Muscle layer of duodenum (tissue), 2 donors: ENCODE results near the gene GRIN2B.

Source experiments
- H3K27ac ChIP-seq: one replicate; pipeline ENCODE4 v1.7.0; 2013; ENCODE audit warnings: mild to moderate bottlenecking, low read length
- H3K27me3 ChIP-seq: one replicate; pipeline ENCODE4 v1.7.0; 2013; ENCODE audit warnings: low read depth, mild to moderate bottlenecking, control low read depth, low read length
- H3K36me3 ChIP-seq, 2 donors: one replicate each; pipeline ENCODE4 v1.7.0; 2013; ENCODE audit warnings: low read length in 2 of 2, control low read depth in 1 of 2, mild to moderate bottlenecking in 1 of 2; ENCODE audit not compliant: insufficient read depth in 2 of 2, control insufficient read depth in 1 of 2
- H3K4me1 ChIP-seq, 2 donors: one replicate each; pipeline ENCODE4 v1.7.0; 2013; ENCODE audit warnings: low read length in 2 of 2, mild to moderate bottlenecking in 2 of 2, control low read depth in 1 of 2, moderate library complexity in 1 of 2; ENCODE audit not compliant: insufficient read depth in 2 of 2, control insufficient read depth in 1 of 2
- H3K4me3 ChIP-seq, 2 donors: one replicate each; pipeline ENCODE4 v1.7.0; 2013; ENCODE audit warnings: low read length in 2 of 2, low read depth in 1 of 2, mild to moderate bottlenecking in 1 of 2
- H3K9me3 ChIP-seq, 2 donors: one replicate each; pipeline ENCODE4 v1.7.0; 2013; ENCODE audit warnings: low read length in 2 of 2, control low read depth in 1 of 2, mild to moderate bottlenecking in 1 of 2; ENCODE audit not compliant: control insufficient read depth in 1 of 2
- donor health status: healthy.

Gene GRIN2B

DNA sequence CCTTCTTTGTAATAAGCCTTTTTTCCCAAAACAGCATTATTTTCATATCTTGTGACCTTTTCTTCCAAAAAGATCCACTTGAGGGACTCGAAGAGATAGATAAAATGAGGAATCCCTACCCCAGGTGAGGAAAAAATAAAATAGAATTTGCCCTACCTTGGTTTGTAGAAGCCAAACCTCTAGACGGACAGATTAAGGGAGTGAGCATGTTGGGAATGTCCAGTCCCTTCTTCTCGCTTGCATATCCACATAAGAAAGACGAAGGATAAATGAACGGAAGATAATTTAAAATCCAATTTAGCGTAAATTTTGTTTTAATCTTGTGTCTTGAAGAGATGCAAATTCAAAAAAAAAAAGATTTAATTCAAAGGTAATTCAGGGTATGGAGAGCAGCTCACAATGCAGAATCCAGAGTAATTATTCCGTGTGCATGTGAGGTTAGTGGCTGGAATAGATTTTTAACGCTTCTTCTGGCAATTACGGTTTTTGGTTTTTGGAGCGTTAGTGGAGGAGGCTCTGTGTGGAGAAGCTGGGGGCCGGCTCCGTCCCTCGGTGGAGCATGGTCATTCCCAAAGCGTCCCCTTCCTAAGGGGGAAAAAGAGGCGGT lies 1.5 kb downstream of the GRIN2B start:
- peaks cover 15% of the 10 kb centered on the region for H3K27me3 ChIP-seq
- peak overlapping the region in 1 of 2 donors; percentile 60 for H3K4me3 ChIP-seq
- peaks cover 0 to 17% of the 10 kb centered on the region in 2 donors for H3K4me1 ChIP-seq
- no peak overlapping the region for H3K27ac ChIP-seq
- H3K36me3 ChIP-seq: no peaks in the 10 kb centered on the region
- no peaks in the 10 kb centered on the region for H3K9me3 ChIP-seq

GRCh38 chr12:13978876-13979275 lies 2.5 kb downstream of the GRIN2B start:
- Histone ChIP-seq H3K9me3 (no peaks in the 10 kb centered on the region), H3K27me3 (peaks cover 15% of the 10 kb centered on the region)

DNA sequence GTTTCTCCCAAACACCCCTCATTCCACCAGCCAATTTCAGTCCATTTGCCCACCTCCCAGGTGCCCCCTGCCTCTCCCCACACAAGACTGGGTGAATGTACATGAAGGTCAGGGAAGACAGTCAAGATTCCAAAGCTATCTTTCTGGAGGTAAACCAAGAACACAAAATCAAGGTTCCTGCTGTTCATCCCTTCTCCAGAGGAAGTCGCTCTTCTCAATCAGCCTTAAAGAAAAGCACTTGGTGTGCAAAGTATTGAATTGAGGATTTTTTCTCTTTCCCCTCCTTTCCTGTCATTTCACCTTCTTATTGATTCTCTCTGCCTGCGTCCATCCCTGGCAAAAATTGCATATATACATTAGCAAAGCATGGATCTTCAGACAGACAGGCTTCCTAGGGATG lies 4.5 kb downstream of the GRIN2B start:
- H3K27me3 ChIP-seq: peaks cover 15% of the 10 kb centered on the region

More at GRCh38 chr12:13978876-13979275, 2.5 kb downstream of the GRIN2B start:
- H3K36me3 ChIP-seq: no peaks in the 10 kb centered on the region
- H3K27ac ChIP-seq: no peak overlapping the region
- H3K4me1 ChIP-seq: peaks cover 0 to 17% of the 10 kb centered on the region in 2 donors
- no peak overlapping the region for H3K4me3 ChIP-seq

GRCh38 chr12:13976028-13976584 lies 5.3 kb downstream of the GRIN2B start:
- H3K4me3 ChIP-seq: no peak overlapping the region
- peaks cover 12% of the 10 kb centered on the region for H3K27me3 ChIP-seq
- H3K4me1 ChIP-seq: peaks cover 0 to 12% of the 10 kb centered on the region in 2 donors
- H3K36me3 ChIP-seq: no peaks in the 10 kb centered on the region
- H3K9me3 ChIP-seq: no peaks in the 10 kb centered on the region
- no peak overlapping the region for H3K27ac ChIP-seq

More for the DNA sequence above, 4.5 kb downstream of the GRIN2B start:
- Histone ChIP-seq H3K36me3 (no peaks in the 10 kb centered on the region), H3K9me3 (no peaks in the 10 kb centered on the region), H3K4me3 (no peak overlapping the region), H3K27ac (no peak overlapping the region), H3K4me1 (peaks cover 0 to 17% of the 10 kb centered on the region in 2 donors)

DNA sequence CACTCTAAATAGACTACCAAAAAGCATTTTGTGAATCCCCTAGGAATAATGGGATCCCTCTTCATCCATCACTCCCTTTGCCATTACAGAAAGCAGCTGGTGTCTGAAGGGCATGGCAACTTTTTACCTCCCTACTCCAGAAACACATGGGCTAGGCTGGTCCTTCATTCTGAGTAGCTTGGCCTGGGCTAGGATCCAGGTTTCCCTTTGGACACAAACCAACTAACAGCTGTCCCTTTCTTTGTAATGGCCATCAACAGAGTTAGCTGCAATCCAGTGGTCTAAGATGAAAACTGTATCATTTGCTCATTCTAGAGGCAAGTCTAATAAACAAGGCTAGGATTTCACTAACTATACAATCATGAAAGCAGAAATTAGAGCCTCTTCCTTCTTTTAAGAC lies 7.4 kb downstream of the GRIN2B start:
- Histone ChIP-seq H3K27ac (no peak overlapping the region), H3K27me3 (no peaks in the 10 kb centered on the region), H3K9me3 (no peaks in the 10 kb centered on the region), H3K4me1 (no peaks in the 10 kb centered on the region), H3K36me3 (no peaks in the 10 kb centered on the region), H3K4me3 (no peak overlapping the region)

- Histone ChIP-seq H3K27ac (no peak overlapping the region), H3K4me1 (no peaks in the 10 kb centered on the region), H3K9me3 (no peaks in the 10 kb centered on the region), H3K4me3 (no peak overlapping the region), H3K36me3 (no peaks in the 10 kb centered on the region), H3K27me3 (no peaks in the 10 kb centered on the region)
Measured at GRCh38 chr12:13970803-13971202, 10.6 kb downstream of the GRIN2B start.

DNA sequence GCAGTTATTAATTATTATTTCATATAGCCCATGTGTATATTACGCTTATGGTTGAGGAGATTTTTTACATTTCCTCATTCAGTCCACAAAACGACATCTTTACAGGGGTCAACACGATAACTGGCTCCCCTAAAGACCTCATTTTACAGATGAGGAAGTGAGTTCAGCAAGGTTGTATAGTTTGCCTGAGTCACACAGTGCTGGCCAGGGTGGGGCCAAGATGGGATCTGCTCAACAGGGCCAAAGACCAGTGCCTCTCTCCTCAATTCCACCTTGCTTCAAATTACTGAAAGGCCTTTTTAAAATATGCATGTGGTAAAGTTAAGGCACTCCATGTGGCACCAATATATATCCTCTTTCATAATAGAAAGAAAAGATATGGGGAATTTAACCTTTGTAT lies 13.1 kb downstream of the GRIN2B start:
- Histone ChIP-seq H3K36me3 (no peaks in the 10 kb centered on the region), H3K27me3 (peaks cover 3% of the 10 kb centered on the region), H3K27ac (no peak overlapping the region), H3K4me1 (no peaks in the 10 kb centered on the region), H3K4me3 (no peak overlapping the region), H3K9me3 (no peaks in the 10 kb centered on the region)

- peaks cover 4% of the 10 kb centered on the region for H3K27me3 ChIP-seq
- H3K9me3 ChIP-seq: no peaks in the 10 kb centered on the region
- H3K4me3 ChIP-seq: no peak overlapping the region
- no peaks in the 10 kb centered on the region for H3K4me1 ChIP-seq
- no peaks in the 10 kb centered on the region for H3K36me3 ChIP-seq
- no peak overlapping the region for H3K27ac ChIP-seq
Measured at GRCh38 chr12:13964666-13965065, 16.7 kb downstream of the GRIN2B start.

DNA sequence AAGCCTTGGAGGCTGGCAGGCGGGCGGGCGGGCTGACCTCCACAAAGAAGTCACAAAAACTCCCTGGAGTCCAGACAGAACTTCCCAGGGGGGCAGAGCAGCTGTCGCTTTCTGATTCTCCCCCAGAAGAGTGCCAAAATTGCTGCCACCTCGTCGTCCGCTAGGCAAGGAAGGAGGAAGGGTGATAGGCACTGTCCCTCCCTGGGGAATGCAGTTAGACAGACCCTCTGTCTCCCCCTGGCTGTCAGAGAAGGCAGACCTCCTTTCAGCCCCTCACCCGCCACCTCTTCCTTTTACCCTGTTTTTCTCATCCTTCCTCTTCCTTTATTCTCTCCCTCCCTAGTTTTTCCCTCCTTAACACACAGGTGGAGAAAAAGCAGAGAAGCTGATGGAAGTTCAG lies 18.7 kb downstream of the GRIN2B start:
- no peaks in the 10 kb centered on the region for H3K36me3 ChIP-seq
- H3K27me3 ChIP-seq: peaks cover 4% of the 10 kb centered on the region
- H3K9me3 ChIP-seq: no peaks in the 10 kb centered on the region
- H3K27ac ChIP-seq: no peak overlapping the region
- no peak overlapping the region for H3K4me3 ChIP-seq
- no peaks in the 10 kb centered on the region for H3K4me1 ChIP-seq

GRCh38 chr12:13961971-13962370 lies 19.4 kb downstream of the GRIN2B start:
- Histone ChIP-seq H3K36me3 (no peaks in the 10 kb centered on the region), H3K27ac (no peak overlapping the region), H3K4me1 (no peaks in the 10 kb centered on the region), H3K4me3 (no peak overlapping the region), H3K27me3 (peaks cover 4% of the 10 kb centered on the region), H3K9me3 (no peaks in the 10 kb centered on the region)

- no peak overlapping the region for H3K4me3 ChIP-seq
- H3K36me3 ChIP-seq: no peaks in the 10 kb centered on the region
- no peak overlapping the region for H3K27ac ChIP-seq
- H3K27me3 ChIP-seq: peaks cover 4% of the 10 kb centered on the region
- H3K4me1 ChIP-seq: no peaks in the 10 kb centered on the region
- no peaks in the 10 kb centered on the region for H3K9me3 ChIP-seq
Measured at GRCh38 chr12:13959131-13959723, 22.2 kb downstream of the GRIN2B start.
